GM12892 (cell line): Measurements from ENCODE around the gene ARL16.
"Not testable (repeated sequence)": the region's sequence is repeated elsewhere in the genome, so short reads cannot be mapped to it uniquely, and the experiment has no call there.

Experiments used
- DNase-seq: peaks from one replicate; pipeline ENCODE4 v3.0.0; 2011; ENCODE audit not compliant: insufficient read length
- FAIRE-seq: peaks from 2 replicates; lab custom pipeline; 2011; peaks lifted over from hg19 to GRCh38; lab: Jason Lieb, UNC
- POLR2A ChIP-seq: IDR thresholded peaks from 2 replicates; pipeline ENCODE4 v1.6.1; 2011; ENCODE audit warnings: low read depth, low read length, control low read depth
- POLR2AphosphoS5 ChIP-seq: IDR thresholded peaks from 2 replicates; pipeline ENCODE4 v1.6.1; 2011; ENCODE audit warnings: low read depth, low read length, control low read depth
- TAF1 ChIP-seq: IDR thresholded peaks from 2 replicates; pipeline ENCODE4 v1.6.1; 2011; ENCODE audit warnings: low read depth, mild to moderate bottlenecking, control low read depth, low read length, borderline replicate concordance

ARL16 gene

GRCh38 chr17:81690066-81690465 lies 6.5 kb upstream of the ARL16 start:
- TF ChIP-seq POLR2A (no peak), POLR2AphosphoS5 (no peak)
- DNase-seq (no peak), FAIRE-seq (no peak)

- FAIRE-seq, result no peak
- TF ChIP-seq POLR2AphosphoS5, result no peak
- no peak for TF ChIP-seq TAF1
- no peak for TF ChIP-seq POLR2A
Observed at GRCh38 chr17:81688616-81689015, 5.0 kb upstream of the ARL16 start.

GRCh38 chr17:81687770-81688541 lies 4.4 kb upstream of the ARL16 start:
- DNase-seq, result no peak
- no peak for TF ChIP-seq POLR2AphosphoS5
- no peak for TF ChIP-seq POLR2A
- TF ChIP-seq TAF1, result no peak
- FAIRE-seq, result no peak

More at GRCh38 chr17:81688616-81689015, 5.0 kb upstream of the ARL16 start:
- no peak for DNase-seq

GRCh38 chr17:81686614-81687013 lies 3.0 kb upstream of the ARL16 start:
- DNase-seq (no peak), FAIRE-seq (no peak)
- TF ChIP-seq TAF1, result no peak
- no peak for TF ChIP-seq POLR2AphosphoS5
- TF ChIP-seq POLR2A, result no peak

- TF ChIP-seq POLR2A, result no peak
- TF ChIP-seq POLR2AphosphoS5, result no peak
- TF ChIP-seq TAF1, result no peak
- peak; percentile 23 for DNase-seq
- no peak for FAIRE-seq
Observed at GRCh38 chr17:81685108-81685507, 1.5 kb upstream of the ARL16 start.

- no peak for FAIRE-seq
- no peak for TF ChIP-seq POLR2AphosphoS5
- TF ChIP-seq POLR2A, result no peak
- TF ChIP-seq TAF1, result no peak
- peak; percentile 41 for DNase-seq
Observed at GRCh38 chr17:81684442-81684911, 880 bp upstream of the ARL16 start.

- FAIRE-seq (no peak), DNase-seq (no peak)
- TF ChIP-seq TAF1 (no peak), POLR2AphosphoS5 (peak; percentile 25), POLR2A (peak; percentile 25; the same call in 1 of the 2 replicates)
Observed at GRCh38 chr17:81683208-81683583, 401 bp downstream of the ARL16 start.

- DNase-seq (no peak), FAIRE-seq (no peak)
- TF ChIP-seq POLR2A (no peak), TAF1 (no peak), POLR2AphosphoS5 (no peak)
Observed at GRCh38 chr17:81682565-81683207, 911 bp downstream of the ARL16 start.

GRCh38 chr17:81681672-81682071 lies 1.9 kb downstream of the ARL16 start:
- TF ChIP-seq TAF1 (no peak), POLR2A (no peak), POLR2AphosphoS5 (no peak)
- no peak for DNase-seq
- FAIRE-seq, result no peak

- FAIRE-seq, result no peak
- no peak for DNase-seq
- 0 out of 2 replicates have a peak, but pooled peaks have one; percentile 43 for TF ChIP-seq POLR2AphosphoS5
- no peak for TF ChIP-seq POLR2A
- no peak for TF ChIP-seq TAF1
Observed at GRCh38 chr17:81680150-81680549, 3.4 kb downstream of the ARL16 start.

- no peak for TF ChIP-seq TAF1
- TF ChIP-seq POLR2AphosphoS5, result no peak
- TF ChIP-seq POLR2A, result no peak
- DNase-seq, result no peak
- FAIRE-seq, result no peak
Observed at GRCh38 chr17:81676906-81677305, 6.7 kb downstream of the ARL16 start.

- not testable (repeated sequence) for DNase-seq
- peak; percentile 51 for FAIRE-seq
Observed at GRCh38 chr17:81675515-81676221, 7.9 kb downstream of the ARL16 start.
